ENCODE results near the gene SRRM3.
"Not testable (repeated sequence)": the region's sequence is repeated elsewhere in the genome, so short reads cannot be mapped to it uniquely, and the experiment has no call there.

Gene SRRM3

DNA sequence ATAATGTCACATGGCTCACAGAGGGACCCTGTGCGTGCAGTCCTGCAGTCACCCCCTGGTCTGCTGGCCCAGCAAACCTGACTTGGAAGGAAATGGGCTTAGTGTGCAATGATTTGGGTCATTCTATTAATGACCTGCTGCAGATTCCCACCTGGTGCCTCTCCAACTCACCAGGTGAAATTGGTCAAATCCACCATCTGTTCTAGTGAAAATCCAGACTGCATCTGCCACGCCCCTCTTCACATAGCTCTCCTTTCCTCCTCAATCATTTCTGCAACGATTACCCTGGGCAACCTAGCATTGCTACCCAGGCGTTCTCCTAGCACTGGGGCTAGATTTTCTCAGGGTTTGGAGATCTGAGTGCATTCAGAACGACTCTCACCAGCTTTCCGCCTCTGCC, 29.4 kb downstream of the SRRM3 start:
- DNase-seq (ENCODE audit: low read depth): no peak

DNA sequence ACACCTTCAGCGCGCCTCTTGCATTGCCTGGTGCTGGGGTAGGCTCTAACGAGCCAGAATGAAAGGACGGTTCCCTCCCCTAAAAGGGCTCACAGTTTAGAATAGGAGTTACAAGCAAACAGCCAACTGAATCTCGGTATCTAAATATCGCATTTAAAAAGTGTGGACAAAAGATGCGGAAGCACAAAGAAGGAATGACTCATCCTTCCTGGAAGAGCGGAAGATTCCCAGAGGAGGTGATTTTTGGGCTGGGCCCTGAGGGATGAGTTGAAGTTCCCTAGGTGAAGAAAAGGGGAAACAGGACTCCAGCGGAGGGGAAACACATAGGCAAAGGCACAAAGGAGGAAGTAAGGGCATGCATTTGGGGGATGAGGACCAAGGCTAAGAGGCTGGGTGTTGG, 29.9 kb downstream of the SRRM3 start:
- DNase-seq (ENCODE audit: low read depth): no peak

DNA sequence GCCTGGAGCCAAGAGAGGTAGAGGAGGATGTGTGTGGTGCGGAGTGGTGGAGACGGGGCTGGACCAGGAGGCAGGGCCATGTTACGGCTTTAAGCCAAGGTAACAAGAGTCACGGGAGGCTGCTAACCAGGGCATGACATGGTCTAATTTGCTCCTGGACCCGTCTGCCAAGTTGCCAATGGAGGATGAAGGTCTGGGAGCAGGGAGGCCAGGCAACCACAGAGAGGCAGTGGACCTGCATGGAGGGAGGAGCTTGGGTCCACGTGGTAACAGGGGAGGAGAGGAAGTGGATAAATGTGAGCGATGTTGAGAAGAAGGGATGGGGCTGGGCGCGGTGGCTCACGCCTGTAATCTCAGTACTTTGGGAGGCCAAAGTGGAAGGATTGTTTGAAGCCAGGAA, 31.0 kb downstream of the SRRM3 start:
- no peak for DNase-seq (ENCODE audit: low read depth)

DNA sequence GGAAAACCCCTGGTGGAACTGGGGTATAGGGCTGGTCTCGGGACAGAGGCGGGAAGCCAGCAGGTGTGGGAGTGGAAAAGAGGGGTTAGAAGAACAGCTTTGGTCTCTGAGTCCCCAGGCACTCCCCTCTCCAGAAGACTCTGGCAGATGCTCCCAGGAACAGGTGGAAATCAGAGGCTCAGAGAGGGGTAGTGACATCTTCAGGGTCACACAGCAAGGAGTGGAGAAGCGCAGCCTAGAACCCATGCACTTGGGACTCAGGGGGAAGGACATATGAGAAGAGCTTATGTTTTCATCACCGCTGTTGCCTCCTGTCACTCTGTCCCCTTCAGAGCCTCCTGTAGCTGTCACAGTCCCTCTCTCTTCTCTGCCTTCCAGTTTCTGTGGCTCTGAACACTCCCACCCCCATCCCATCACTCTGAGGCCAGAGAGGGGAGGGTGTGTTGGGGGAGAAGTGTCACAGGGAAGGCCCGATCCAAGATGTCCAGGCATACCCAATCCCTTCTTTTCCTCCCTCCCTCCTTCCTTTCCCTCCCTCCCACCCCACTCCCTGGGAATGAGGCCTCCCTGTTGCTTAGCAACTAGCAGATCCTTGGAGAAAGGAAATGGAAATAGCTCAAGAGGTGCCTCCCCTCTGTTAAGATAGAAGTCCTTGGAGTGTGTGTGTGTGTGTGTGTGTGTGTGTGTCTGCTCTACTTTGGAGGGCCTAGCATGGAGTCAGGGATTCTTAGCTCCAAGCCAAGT, 32.0 kb downstream of the SRRM3 start:
- no peak for DNase-seq (ENCODE audit: low read depth)

DNA sequence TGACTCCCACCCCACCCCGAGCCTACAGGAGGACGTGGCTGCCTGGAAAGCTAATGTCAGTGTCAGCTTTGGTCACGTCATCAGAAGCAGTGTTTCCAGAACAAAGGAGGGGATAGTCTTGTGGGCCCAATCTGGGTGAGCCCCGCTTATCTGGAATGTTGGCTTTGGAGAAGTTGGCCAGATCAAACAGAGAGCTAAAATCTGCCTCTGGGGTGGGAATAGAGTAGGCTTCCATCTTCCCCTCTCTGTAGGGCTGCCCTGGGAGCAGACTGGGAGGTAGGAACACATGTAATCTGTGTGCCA, 32.5 kb downstream of the SRRM3 start:
- no peak for DNase-seq (ENCODE audit: low read depth)

DNA sequence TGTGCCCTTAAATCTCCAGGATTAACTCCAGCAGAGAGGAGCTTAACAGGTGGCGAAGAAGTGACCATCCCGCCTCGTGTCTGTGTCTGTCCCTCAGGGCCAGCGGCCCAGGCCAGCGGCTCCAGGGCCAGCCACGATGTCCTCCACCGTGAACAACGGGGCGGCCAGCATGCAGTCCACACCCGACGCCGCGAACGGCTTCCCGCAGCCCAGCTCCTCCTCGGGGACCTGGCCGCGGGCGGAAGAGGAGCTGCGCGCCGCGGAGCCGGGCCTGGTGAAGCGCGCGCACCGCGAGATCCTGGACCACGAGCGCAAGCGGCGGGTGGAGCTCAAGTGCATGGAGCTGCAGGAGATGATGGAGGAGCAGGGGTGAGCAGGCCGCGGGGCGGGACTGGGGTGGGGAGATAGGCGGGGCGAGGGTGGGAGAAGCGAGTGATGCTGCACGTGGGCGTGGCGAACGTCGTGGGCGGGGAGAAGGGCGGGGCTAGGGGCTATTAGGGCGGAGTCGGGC, 33.3 kb downstream of the SRRM3 start:
- peak; percentile 68 for DNase-seq (ENCODE audit: low read depth)

DNA sequence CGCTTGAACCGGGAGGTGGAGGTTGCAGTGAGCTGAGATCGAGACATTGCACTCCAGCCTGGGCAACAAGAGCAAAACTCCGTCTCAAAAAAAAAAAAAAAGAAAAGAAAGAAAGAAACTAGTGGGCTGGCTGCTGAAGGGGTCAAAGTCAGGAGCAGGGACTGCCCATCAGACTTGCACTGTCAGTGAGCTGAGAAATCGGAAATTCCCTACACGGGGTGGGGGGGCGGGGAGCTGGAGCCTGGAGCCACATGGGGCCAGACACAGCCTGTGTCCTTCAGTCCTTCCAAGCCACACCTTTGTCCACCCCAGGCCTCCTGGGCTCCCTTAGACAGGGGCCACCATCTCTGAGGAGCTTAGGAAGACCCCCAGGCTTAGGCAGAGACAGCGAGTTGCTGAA, 34.5 kb downstream of the SRRM3 start:
- DNase-seq (ENCODE audit: low read depth): no peak

DNA sequence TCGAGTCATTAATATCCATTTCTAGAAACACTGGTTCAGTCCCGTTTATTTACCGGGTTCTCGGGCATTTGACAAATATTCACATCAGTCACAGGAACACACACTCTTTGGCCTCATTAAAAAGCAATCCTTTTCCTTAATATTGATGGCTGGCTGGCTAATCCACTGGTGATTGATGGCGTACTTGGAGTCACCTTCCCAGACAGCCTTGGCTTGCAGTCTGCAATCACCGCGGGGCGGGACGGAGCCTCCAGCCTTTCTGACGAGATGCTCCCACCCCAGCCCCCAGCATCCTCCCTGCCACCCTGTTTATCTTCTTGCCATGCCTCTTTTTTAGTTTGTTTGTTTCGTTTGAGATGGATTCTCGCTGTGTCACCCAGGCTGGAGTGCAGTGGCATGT, 36.6 kb downstream of the SRRM3 start:
- DNase-seq (ENCODE audit: low read depth): no peak

DNA sequence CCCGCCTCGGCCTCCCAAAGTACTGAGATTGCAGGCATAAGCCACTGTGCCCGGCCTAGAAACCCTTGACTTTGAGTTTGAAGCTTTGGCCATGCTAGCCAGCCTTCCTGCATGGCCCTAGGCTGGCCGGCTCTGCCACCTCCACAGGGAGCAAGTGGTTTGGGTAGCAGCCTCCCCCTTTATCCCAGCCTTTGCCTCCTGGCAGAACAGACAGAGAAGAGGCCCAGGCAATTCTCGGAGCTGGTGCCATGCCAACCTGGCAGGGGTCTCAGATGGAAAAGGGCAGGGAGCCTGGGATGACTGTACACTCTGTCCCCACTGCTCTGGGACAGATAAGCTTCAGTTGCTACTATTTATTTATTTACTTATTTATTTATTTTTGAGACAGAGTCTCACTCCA, 39.4 kb downstream of the SRRM3 start:
- no peak for DNase-seq (ENCODE audit: low read depth)

DNA sequence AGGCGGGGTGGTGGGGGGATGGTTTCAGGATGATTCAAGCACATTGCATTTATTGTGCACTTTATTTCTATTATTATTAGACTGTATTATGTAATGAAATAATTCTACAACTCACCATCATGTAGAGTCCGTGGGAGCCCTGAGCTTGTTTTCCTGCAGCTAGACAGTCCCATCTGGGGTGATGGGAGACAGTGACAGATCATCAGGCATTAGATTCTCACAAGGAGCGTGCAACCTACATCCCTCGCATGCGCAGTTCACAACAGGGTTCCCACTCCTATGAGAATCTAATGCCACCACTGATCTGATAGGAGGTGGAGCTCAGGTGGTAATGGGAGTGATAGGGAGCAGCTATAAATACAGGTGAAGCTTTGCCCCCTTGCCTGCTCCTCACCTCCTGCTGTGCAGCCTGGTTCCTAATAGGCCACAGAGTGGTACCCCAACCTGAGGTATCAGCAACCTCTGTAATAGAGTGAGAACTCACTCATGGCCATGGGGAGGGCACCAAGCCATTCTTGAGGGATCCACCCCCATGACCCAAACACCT, 40.9 kb downstream of the SRRM3 start:
- not testable (repeated sequence) for DNase-seq (ENCODE audit: low read depth)

DNA sequence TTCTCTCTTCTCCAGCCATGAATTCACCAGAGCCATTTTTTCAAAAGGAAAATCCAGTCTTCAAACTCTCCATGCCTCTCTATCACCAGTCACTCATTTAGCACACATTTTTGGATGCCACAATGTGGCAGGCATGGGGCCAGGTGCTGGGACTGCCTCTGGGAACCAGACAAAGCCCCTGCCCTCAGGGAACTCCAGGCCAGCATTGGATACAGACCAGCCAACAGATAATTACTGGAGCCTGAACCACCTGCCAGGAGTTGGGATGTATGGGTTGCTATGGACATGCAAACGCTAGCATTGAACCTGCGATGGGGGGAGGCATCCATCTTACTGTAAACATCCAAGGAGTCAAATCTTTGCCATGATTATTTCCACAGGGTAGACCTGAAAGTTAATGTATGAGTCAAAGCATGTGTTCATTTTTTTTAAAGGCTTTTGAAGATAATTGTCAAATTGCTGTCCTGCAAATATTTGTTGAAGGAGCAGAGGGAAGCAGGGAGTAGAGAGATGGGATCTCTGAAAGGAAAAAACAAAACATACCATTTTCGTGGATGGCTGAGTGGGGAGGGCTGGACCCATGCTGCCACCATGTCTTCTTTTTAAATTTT, 43.2 kb downstream of the SRRM3 start:
- no peak for DNase-seq (ENCODE audit: low read depth)

DNA sequence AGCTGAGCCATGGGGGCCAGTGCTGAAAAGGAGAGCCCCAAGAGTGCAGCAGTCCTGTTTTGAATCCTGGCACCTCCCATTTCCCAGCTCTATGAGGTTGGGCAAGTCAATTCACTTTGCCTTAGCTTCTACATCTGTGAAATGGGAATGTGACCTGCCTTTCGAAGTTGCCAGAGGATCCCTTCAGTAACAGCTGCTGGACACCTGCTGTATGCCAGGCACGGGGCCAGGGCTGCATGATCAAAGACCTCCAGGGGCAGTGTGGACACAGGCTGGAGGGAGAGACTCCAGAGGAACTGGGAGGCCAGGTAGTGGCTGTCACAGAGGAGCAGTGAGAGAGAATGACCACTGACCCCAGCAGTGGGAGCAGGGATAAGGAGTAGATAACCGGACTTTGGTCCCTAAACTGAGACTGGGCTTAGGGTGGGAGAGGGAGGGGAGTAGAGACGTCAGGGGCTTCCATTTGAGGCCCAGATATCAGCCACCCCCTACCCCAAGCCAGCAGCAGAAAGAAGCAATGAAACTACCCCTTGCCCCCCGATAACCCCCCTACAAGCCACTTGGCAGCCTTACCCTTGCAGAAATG, 45.2 kb downstream of the SRRM3 start:
- DNase-seq (ENCODE audit: low read depth): no peak

DNA sequence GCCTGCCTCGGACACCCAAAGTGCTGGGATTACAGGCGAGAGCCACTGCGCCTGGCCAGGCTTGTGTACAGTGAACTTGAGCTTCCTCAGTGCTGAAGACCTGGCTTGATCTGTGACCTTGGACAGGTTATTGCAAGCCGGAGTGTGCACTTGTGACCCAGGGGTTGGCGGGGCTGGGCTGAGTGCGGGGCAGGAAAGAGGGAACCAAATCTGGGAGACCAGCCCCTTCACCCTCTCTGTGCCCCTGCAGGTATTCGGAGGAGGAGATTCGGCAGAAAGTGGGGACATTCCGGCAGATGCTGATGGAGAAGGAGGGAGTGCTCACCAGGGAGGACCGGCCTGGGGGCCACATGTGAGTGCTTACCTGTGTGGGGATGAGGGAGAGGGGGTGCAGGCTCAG, 46.2 kb downstream of the SRRM3 start:
- DNase-seq (ENCODE audit: low read depth): no peak

DNA sequence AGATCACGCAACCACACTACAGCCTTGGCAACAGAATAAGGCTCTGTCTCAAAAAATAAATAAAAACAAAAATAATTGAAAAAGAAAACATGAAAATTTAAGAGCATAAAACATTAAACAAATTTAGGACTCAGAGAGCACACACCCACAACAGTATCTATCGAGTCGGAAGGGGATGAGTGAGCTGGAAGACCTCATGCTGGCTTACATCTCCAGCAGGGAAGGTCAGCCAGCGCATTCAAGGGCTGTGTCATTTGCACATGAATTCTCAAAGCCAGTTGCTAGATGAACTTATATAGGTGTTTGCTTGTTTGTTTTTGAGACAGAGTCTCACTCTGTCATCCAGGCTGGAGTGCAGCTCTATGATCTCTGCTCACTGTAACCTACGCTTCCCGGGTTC, 50.3 kb downstream of the SRRM3 start:
- no peak for DNase-seq (ENCODE audit: low read depth)

DNA sequence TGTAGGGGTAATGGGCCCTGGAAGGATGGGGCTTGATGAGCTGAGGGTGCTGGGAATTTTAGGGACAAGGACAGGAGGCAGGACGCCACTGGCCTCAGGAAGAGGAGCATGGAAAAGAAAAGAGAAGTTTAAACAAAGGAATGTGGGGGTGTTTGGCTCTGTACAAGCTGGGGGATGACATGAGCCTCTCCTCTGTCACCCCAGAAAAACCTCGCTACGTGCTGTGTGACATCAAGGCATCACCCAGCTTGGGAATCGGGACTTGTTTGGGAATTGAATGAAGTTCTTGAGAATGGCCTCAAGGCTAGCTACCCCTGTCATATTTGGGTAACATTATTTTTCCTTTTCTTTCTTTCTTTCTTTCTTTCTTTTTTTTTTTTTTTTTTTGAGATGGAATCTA, 53.1 kb downstream of the SRRM3 start:
- DNase-seq (ENCODE audit: low read depth): no peak

DNA sequence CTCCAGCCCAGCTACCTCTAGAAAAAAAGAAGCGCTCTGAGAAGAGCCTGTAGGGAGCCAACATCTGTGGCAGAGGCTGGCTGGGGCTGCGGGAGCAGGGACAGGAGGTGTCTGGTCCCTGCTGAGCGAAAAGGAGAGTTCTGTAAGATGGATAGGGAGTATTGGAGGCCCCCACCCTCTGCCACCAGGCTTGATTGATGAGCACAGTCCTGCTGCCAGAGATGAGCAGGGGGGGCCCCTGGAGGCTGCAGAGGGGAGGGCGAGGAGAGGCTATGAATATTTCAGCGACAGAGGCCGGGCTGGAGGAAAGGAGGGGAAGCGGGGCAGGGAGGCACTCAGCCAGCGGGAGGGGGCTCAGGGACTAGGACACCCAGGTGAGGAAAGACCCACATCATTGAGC, 56.3 kb downstream of the SRRM3 start:
- DNase-seq (ENCODE audit: low read depth): no peak

DNA sequence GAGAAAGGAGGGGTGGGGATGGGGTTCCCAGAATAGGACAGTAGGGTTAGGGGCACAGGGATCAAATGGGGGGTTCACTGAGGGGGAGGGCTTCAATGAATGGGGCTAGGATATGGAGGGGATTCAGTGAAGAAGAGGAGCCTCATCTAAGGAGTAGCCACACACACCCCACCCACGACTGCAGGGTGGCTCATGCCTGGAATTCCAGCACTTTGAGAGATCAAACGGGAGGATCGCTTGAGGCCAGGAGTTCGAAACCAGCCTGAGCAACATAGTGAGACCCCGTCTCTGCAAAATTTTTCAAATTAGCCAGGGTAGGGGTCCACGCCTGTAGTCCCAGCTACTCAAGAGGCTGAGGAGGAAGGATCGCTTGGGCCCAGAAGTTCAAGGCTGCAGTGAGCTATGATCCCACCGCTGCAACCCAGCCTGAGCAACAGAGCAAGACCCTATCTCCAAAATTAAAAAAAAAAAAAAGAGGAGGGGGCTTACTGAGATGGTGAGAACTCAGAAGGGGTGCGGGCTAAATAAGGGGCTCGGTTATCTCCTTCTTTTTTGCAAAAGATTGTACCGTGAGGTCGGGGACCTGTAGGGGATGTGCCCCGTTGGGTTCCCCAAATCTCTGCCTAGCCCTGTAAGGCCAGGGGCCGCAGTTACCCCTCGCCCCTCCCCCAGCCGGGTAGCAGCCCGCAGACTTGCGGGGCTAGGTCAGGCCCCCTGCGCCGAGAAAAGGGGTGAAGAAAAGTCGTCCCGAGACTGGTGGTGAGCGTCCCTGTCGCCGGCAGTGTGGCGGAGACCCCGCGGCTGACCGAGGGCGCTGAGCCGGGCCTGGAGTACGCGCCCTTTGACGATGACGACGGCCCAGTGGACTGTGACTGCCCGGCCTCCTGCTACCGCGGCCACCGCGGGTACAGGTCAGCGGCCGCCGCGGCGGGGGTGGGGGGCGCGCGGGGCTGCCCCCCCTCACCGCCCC, 57.7 kb downstream of the SRRM3 start:
- no peak for DNase-seq (ENCODE audit: low read depth)

DNA sequence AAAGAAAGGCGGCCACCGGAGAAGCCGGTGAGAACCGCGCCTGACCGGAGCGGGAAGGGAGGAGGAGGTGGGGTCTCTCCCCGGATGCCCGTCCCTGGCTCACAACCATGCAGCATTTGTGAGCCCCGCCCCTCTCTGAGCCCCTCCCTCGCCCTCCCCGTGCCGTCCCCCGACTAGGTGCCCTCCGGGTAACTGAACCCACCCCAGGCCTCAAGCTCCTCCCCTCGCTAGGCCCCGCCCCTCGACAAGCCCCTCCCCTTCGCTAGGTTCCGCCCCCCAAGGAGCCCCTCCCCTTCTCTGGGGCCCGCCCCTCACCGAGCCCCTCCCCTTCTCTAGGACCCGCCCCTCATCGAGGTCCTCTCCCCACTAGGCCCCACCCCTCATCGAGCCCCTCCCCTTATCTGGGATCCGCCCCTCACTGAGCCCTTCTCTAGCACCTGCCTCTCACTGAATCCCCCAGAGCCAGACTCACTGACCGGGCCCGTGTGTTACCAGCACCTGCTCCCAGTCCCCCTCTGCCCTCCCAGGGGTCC, 58.5 kb downstream of the SRRM3 start:
- DNase-seq (ENCODE audit: low read depth): no peak

DNA sequence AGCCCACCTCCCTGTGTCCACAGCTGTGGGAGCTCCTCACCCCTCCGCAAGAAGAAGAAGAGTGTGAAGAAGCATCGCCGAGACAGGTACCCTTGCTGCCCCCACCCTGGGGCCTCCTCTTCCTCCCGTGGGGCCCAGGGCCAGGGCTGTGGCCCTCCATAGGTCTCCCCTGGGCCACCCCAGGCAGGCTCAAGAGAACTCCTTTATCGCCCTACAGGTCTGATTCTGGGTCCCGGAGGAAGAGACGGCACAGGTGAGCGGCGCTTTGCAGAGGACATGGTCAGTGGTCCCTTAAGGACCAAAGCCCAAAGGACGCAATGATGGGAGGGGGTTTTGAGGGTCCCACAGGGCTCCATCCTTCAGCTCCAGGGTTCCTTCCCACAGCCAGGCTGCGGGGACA, 59.6 kb downstream of the SRRM3 start:
- DNase-seq (ENCODE audit: low read depth): no peak

DNA sequence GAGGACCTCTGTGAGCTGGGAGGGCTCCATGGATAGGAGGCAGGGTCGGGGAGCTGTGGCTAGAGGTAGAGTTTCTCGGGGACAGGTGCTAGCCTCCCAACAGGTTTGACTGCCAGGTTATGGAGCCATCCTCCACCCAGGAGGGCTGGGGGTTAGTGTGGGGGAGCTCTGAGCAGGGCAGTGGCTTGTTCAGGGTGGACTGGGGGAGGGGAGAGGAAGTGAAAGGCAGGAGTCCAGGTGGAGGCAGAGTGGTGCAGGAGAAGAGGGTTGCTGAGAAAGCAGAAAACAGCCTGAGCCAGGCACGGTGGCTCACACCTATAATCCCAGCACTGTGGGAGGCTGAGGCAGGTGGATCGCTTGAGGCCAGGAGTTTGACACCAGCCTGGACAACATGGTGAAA, 60.2 kb downstream of the SRRM3 start:
- no peak for DNase-seq (ENCODE audit: low read depth)

DNA sequence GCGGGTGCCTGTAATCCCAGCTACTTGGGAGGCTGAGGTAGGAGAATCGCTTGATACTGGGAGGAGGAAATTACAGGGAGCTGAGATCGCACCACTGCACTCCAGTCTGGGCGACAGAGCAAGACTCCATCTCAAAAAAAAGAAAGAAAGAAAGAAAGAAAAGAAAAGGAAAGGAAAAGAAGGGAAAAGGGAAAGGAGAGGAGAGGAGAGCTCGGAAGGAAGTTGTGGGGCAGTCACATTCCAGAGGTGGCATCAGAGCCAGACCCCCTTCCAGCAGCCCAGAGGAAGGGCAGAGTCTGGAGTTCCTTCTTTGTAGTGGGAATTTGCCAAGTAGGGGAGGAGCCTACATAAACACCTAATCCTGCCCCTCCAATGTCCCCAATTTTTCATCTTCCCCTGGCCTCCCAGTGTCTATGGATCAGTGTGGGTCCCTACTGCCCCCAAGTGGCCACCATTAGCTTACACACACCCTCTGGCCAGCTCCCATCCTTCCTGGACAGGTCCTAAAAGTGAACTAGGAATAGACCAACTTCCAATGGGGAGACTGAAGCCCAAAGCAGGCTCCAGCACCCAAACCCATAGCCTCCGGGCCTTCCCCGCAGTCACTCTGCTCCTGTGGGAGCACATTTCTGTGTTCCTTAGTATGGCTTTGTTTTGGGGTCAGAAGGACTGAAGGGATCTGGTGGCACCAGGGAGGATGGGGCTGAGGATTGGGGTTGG, 61.1 kb downstream of the SRRM3 start:
- peak; percentile 40 for DNase-seq (ENCODE audit: low read depth)
